HepG2 (cell line): ENCODE data around the gene ARF6. TPM values are rescaled to one million over a fixed set of nuclear protein-coding genes. Genes with fewer than 3 reads are reported as not detected.

Experiments used
- ATAC-seq: fragments of 200-7000 bp; cut with Tn5 transposase; 3 replicates; pipeline ENCODE4 v1.9.1; 2020; ENCODE audit warnings: mild to moderate bottlenecking, moderate library complexity
- BruUV-seq: library from RNA; stranded (reverse); fragments of 400-500 nt; replicated peaks from 2 replicates; lab custom pipeline; 2021; lab: Mats Ljungman, UMichigan
- CTCF ChIA-PET: fragments of 300-600 bp; formaldehyde crosslinking; extraction: SDS; loops from one replicate; lab custom pipeline; 2021; ENCODE audit warnings: low total read pairs, inconsistent platforms, low intra/inter-chr PET ratio; lab: Yijun Ruan, JAX
- POLR2A ChIA-PET: fragments of 350-600 bp; sonication (Branson Sonifier 250); formaldehyde crosslinking; loops from one replicate; lab custom pipeline; 2020; ENCODE audit warnings: antibody characterized with exemption, inconsistent platforms; lab: Yijun Ruan, JAX
- DNase-seq: peaks from one replicate; pipeline ENCODE4 v3.0.0-alpha.2; 2015; ENCODE audit warnings: low spot score
- FAIRE-seq: peaks from 3 replicates; lab custom pipeline; 2011; peaks lifted over from hg19 to GRCh38; lab: Jason Lieb, UNC
- H2AFZ ChIP-seq: one replicate; pipeline ENCODE4 v1.6.1; 2011; ENCODE audit warnings: low read length, inconsistent platforms
- H3K27ac ChIP-seq: fragments of 300-600 bp; 3 replicates; pipeline ENCODE4 v1.8.0; 2011; ENCODE audit warnings: mixed run types, mild to moderate bottlenecking, mixed read lengths, low read length, inconsistent platforms; ENCODE audit not compliant: insufficient read depth; ENCODE audit errors: extremely low read length
- H3K27me3 ChIP-seq, 2 experiments: fragments of 200-600 bp in 1 of 2; 2 replicates in 1 of 2; 3 replicates in 1 of 2; pipeline versions ENCODE4 v1.6.0 to v1.8.0; 2011; ENCODE audit warnings: low read length in 2 of 2, mild to moderate bottlenecking in 2 of 2, moderate library complexity in 2 of 2, inconsistent platforms in 1 of 2; ENCODE audit not compliant: insufficient read depth in 2 of 2, control insufficient read depth in 1 of 2
- H3K36me3 ChIP-seq, 2 experiments: fragments of 200-600 bp in 1 of 2; replicated peaks in 1 of 2; 2 replicates in 1 of 2; 3 replicates in 1 of 2; pipeline versions ENCODE4 v1.5.1 to v1.8.0; 2011; ENCODE audit warnings: low read length in 2 of 2, inconsistent platforms in 1 of 2; ENCODE audit not compliant: insufficient read depth in 2 of 2, control insufficient read depth in 1 of 2
- H3K4me1 ChIP-seq: 2 replicates; pipeline ENCODE4 v1.5.1; 2012; ENCODE audit warnings: low read length, inconsistent platforms; ENCODE audit not compliant: insufficient read depth
- H3K4me2 ChIP-seq: 2 replicates; pipeline ENCODE4 v1.6.0; 2011; ENCODE audit warnings: low read depth, low read length, inconsistent platforms
- H3K4me3 ChIP-seq, 3 experiments: fragments of 200-600 bp in 1 of 3; sonication (generic), shearing (Covaris generic) in 1 of 3; replicated peaks in 1 of 3; 2 replicates each; pipeline ENCODE4 v1.5.1; 2011 to 2016; ENCODE audit warnings: low read length in 3 of 3, inconsistent platforms in 2 of 3, low read depth in 2 of 3, mild to moderate bottlenecking in 2 of 3, control low read depth in 1 of 3, mixed read lengths in 1 of 3; ENCODE audit not compliant: insufficient read depth in 1 of 3
- H3K79me2 ChIP-seq: one replicate; pipeline ENCODE4 v1.6.1; 2011; ENCODE audit warnings: low read length, inconsistent platforms; ENCODE audit not compliant: insufficient read depth
- H3K9ac ChIP-seq: 2 replicates; pipeline ENCODE4 v1.6.0; 2011; ENCODE audit warnings: mild to moderate bottlenecking, low read depth, low read length, inconsistent platforms; ENCODE audit not compliant: insufficient read depth
- H3K9me3 ChIP-seq: 2 replicates; pipeline ENCODE4 v1.5.1; 2012; ENCODE audit warnings: mild to moderate bottlenecking, low read length
- H4K20me1 ChIP-seq: 2 replicates; pipeline ENCODE4 v1.6.0; 2011; ENCODE audit warnings: inconsistent platforms, mild to moderate bottlenecking, low read length, moderate library complexity; ENCODE audit not compliant: insufficient read depth
- AHR ChIP-seq: IDR thresholded peaks from 2 replicates; pipeline ENCODE4 v1.6.1; 2018; ENCODE audit warnings: missing genetic modification reagents, missing compliant biosample characterization
- ASH2L ChIP-seq: fragments of 300-600, 200-600 bp; sonication (generic); IDR thresholded peaks from 2 replicates; pipeline ENCODE4 v1.7.0; 2017; ENCODE audit warnings: low read depth, mild to moderate bottlenecking, moderate library complexity, mixed read lengths, low read length; ENCODE audit not compliant: insufficient read length
- FOXK2 ChIP-seq: fragments of 450-650 bp; IDR thresholded peaks from 2 replicates; pipeline ENCODE4 v1.6.1; 2016
- MIXL1 ChIP-seq: IDR thresholded peaks from 2 replicates; pipeline ENCODE4 v1.6.1; 2016
- NCOA5 ChIP-seq: sonication (generic); formaldehyde crosslinking; IDR thresholded peaks from 2 replicates; pipeline ENCODE4 v1.4.0; 2020; ENCODE audit warnings: missing genetic modification reagents
- PITX1 ChIP-seq: sonication (generic); formaldehyde crosslinking; IDR thresholded peaks from 2 replicates; pipeline ENCODE4 v1.5.1; 2020; ENCODE audit warnings: mild to moderate bottlenecking, missing genetic modification reagents
- SNRNP70 ChIP-seq: fragments of 200-400 bp; formaldehyde crosslinking; IDR thresholded peaks from 2 replicates; pipeline ENCODE4 v1.6.1; 2017; ENCODE audit warnings: mild to moderate bottlenecking, low read depth, low read length, moderate library complexity
- TFAP4 ChIP-seq: sonication (generic); IDR thresholded peaks from 2 replicates; pipeline ENCODE4 v1.6.1; 2016; ENCODE audit warnings: low read depth, borderline replicate concordance
- ZC3H13 ChIP-seq: sonication (generic); formaldehyde crosslinking; IDR thresholded peaks from 2 replicates; pipeline ENCODE4 v1.8.1; 2023; ENCODE audit warnings: mild to moderate bottlenecking, missing genetic modification reagents, moderate library complexity
- ZFYVE20 ChIP-seq: sonication (generic); formaldehyde crosslinking; IDR thresholded peaks from 2 replicates; pipeline ENCODE4 v1.8.0; 2023; ENCODE audit warnings: low read depth, mild to moderate bottlenecking, moderate library complexity, missing genetic modification reagents, borderline replicate concordance
- ZNF256 ChIP-seq: sonication (generic); formaldehyde crosslinking; conservative IDR thresholded peaks from 2 replicates; pipeline ENCODE4 v1.4.0; 2020; ENCODE audit warnings: missing genetic modification reagents
- ZNF556 ChIP-seq: sonication (generic); formaldehyde crosslinking; IDR thresholded peaks from 2 replicates; pipeline ENCODE4 v1.4.0; 2020; ENCODE audit warnings: mild to moderate bottlenecking, missing genetic modification reagents, borderline replicate concordance
- ZNF567 ChIP-seq: sonication (generic); formaldehyde crosslinking; IDR thresholded peaks from 2 replicates; pipeline ENCODE4 v1.8.1; 2023; ENCODE audit warnings: mild to moderate bottlenecking, missing genetic modification reagents, borderline replicate concordance
- WGBS: methylation state at CpG from one replicate; pipeline ENCODE4 v1.1.6; 2017; ENCODE audit warnings: low lambda C conversion rate; 5-methylcytosine and 5-hydroxymethylcytosine counted together
- in situ Hi-C: cut with HindIII; loops from 2 replicates; pipeline ENCODE4 v1.10.0; 2017; ENCODE audit warnings: low pct_unique_long_range_greater_than_20kb; ENCODE audit not compliant: extremely low pct_ligation_motif_present
- intact Hi-C: fragments of 100-400 bp; cut with micrococcal nuclease; formaldehyde crosslinking; loops from one replicate; pipeline ENCODE4 v1.10.0; 2022; ENCODE audit not compliant: unreplicated experiment
- polyA plus RNA-seq, 8 experiments: library from polyadenylated mRNA; depleted of rRNA in 3 of 8; stranded (reverse) in 7 of 8; unstranded in 1 of 8; fragments of >200 nt; fragmentation: Illumina TruSeq in 4 of 8; extraction: Trizol in 4 of 8; gene quantifications; 2 replicates each; pipeline versions ENCODE4 v1.2.1 to v1.2.3, GENCODE V29; 2011 to 2016; ENCODE audit warnings: low read depth in 4 of 8, missing spikeins in 1 of 8, mixed read lengths in 1 of 8; ENCODE audit not compliant: insufficient read depth in 1 of 8
- total RNA-seq, 5 experiments: library from RNA; depleted of rRNA; stranded (reverse); fragments of >200 nt; fragmentation: Illumina TruSeq; extraction: Trizol; gene quantifications; 2 replicates each; pipeline ENCODE4 v1.2.3, GENCODE V29; 2016; ENCODE audit warnings: low read depth in 1 of 5
- TF ChIP-seq, protein P1 (sequence below): sonication (generic); formaldehyde crosslinking; IDR thresholded peaks from 2 replicates; pipeline ENCODE4 v1.5.1; 2020; ENCODE audit warnings: missing genetic modification reagents, mild to moderate bottlenecking, borderline replicate concordance
- TF ChIP-seq, protein P2 (sequence below): sonication (generic); formaldehyde crosslinking; IDR thresholded peaks from 2 replicates; pipeline ENCODE4 v1.8.0; 2022; ENCODE audit warnings: missing genetic modification reagents, mild to moderate bottlenecking, borderline replicate concordance
- TF ChIP-seq, protein P3 (sequence below): sonication (generic); formaldehyde crosslinking; conservative IDR thresholded peaks from 2 replicates; pipeline ENCODE4 v1.8.1; 2023; ENCODE audit warnings: missing genetic modification reagents

The ARF6 gene
- total and polyA plus RNA-seq, 2 of the 13 experiments (the other 11 are each of a cell fraction or from before 2014, with no cell fraction given) = 12.7 to 31.9 TPM

DNA sequence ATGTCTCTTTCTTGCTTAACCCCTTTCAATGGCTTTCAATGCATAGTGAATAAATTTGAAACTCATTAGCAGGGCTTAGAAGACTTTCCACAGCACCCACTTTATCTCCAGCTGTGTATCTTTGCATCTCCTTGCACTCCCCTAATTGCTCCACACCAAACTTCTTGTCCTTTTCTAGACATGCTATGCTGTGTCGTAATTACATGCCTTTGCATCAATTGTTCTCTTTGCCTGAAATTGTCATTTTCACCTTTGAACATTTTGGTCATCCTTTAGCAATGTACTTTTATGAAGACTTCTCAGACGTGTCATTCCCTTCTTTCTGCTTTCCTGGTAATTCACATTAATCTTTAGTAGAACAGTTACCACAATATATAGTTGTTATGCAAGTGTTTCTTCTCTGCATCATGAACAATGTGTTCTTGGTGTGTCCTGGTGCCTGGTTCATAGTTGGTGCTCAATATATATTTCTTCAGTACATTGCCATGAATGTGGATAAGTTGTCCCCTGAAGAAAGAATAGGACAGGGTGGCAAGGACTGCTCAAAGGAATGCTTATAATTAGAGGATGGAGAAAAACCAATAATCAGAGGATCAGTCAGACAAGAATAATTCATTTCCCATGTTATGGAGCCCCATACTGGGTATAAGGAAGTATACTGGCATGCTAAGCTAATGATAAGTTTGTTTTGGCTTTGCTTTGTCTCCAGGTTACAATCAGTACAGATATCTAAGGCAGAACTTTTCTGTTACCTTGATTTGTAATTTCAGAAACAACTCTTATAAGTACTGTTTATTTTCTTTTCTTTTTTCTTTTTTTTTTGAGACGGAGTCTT is 27.2 kb downstream of the ARF6 start:
- no peak for DNase-seq
- no peaks in the 10 kb centered on the region for H3K9me3 ChIP-seq
- H3K4me1 ChIP-seq = peaks cover 9% of the 10 kb centered on the region
- no peaks in the 10 kb centered on the region for H4K20me1 ChIP-seq
- no peak overlapping the region for H3K4me3 ChIP-seq
- FAIRE-seq = no peak
- in situ Hi-C loops = no loop called here
- ChIA-PET CTCF (no interaction called here), POLR2A (interaction anchor here (0.8 kb wide), 1 partner anchor 8 kb away, joined by 3 read pairs; no protein-coding TSS in a partner anchor)
- H3K9ac ChIP-seq = no peak overlapping the region
- H3K27ac ChIP-seq = no peak overlapping the region
- H2AFZ ChIP-seq = no peak overlapping the region
- intact Hi-C loops = no loop called here
- H3K79me2 ChIP-seq = no peaks in the 10 kb centered on the region
- WGBS = 32% methylated on average over 3 of the region's 3 CpGs
- no peaks in the 10 kb centered on the region for H3K27me3 ChIP-seq
- no TSS peak for BruUV-seq
- H3K4me2 ChIP-seq = no peak overlapping the region
- ATAC-seq = no peak
- no peaks in the 10 kb centered on the region for H3K36me3 ChIP-seq
- TF ChIP-seq, protein P1, sequence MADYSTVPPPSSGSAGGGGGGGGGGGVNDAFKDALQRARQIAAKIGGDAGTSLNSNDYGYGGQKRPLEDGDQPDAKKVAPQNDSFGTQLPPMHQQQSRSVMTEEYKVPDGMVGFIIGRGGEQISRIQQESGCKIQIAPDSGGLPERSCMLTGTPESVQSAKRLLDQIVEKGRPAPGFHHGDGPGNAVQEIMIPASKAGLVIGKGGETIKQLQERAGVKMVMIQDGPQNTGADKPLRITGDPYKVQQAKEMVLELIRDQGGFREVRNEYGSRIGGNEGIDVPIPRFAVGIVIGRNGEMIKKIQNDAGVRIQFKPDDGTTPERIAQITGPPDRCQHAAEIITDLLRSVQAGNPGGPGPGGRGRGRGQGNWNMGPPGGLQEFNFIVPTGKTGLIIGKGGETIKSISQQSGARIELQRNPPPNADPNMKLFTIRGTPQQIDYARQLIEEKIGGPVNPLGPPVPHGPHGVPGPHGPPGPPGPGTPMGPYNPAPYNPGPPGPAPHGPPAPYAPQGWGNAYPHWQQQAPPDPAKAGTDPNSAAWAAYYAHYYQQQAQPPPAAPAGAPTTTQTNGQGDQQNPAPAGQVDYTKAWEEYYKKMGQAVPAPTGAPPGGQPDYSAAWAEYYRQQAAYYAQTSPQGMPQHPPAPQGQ (CRISPR knock-in tag) = no peak
- TF ChIP-seq SNRNP70 (no peak), ZNF256 (CRISPR knock-in tag) (no peak), ZC3H13 (CRISPR knock-in tag) (no peak), MIXL1 (CRISPR knock-in tag) (no peak), AHR (CRISPR knock-in tag) (no peak), ASH2L (no peak), NCOA5 (CRISPR knock-in tag) (no peak), PITX1 (CRISPR knock-in tag) (no peak), ZNF556 (CRISPR knock-in tag) (no peak), FOXK2 (no peak), TFAP4 (no peak), ZFYVE20 (CRISPR knock-in tag) (no peak), ZNF567 (CRISPR knock-in tag) (no peak)
- TF ChIP-seq, protein P2, sequence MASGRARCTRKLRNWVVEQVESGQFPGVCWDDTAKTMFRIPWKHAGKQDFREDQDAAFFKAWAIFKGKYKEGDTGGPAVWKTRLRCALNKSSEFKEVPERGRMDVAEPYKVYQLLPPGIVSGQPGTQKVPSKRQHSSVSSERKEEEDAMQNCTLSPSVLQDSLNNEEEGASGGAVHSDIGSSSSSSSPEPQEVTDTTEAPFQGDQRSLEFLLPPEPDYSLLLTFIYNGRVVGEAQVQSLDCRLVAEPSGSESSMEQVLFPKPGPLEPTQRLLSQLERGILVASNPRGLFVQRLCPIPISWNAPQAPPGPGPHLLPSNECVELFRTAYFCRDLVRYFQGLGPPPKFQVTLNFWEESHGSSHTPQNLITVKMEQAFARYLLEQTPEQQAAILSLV (CRISPR knock-in tag) = no peak
- TF ChIP-seq, protein P3, sequence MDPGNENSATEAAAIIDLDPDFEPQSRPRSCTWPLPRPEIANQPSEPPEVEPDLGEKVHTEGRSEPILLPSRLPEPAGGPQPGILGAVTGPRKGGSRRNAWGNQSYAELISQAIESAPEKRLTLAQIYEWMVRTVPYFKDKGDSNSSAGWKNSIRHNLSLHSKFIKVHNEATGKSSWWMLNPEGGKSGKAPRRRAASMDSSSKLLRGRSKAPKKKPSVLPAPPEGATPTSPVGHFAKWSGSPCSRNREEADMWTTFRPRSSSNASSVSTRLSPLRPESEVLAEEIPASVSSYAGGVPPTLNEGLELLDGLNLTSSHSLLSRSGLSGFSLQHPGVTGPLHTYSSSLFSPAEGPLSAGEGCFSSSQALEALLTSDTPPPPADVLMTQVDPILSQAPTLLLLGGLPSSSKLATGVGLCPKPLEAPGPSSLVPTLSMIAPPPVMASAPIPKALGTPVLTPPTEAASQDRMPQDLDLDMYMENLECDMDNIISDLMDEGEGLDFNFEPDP (CRISPR knock-in tag) = no peak
